Measurements from ENCODE around the gene PDCD11. TPM values are rescaled to one million over a fixed set of nuclear protein-coding genes. Genes with fewer than 3 reads are reported as not detected.

The PDCD11 gene
- total and polyA plus RNA-seq, 2 of the 8 experiments (the other 6 are each of a cell fraction or from before 2014, with no cell fraction given), result 18.1 to 79.1 TPM

GRCh38 chr10:103419101-103419500 is 22.7 kb downstream of the PDCD11 start (continued):
- TF ChIP-seq RFX5 (IDR thresholded peaks at IDR 0.05; ENCODE audit: borderline replicate concordance, low read depth, low read length), result no peak
- TF ChIP-seq CHD7 (IDR thresholded peaks at IDR 0.05; ENCODE audit: insufficient replicate concordance, low read length), result no peak
